ENCODE results near the gene NTNG1.

DNA sequence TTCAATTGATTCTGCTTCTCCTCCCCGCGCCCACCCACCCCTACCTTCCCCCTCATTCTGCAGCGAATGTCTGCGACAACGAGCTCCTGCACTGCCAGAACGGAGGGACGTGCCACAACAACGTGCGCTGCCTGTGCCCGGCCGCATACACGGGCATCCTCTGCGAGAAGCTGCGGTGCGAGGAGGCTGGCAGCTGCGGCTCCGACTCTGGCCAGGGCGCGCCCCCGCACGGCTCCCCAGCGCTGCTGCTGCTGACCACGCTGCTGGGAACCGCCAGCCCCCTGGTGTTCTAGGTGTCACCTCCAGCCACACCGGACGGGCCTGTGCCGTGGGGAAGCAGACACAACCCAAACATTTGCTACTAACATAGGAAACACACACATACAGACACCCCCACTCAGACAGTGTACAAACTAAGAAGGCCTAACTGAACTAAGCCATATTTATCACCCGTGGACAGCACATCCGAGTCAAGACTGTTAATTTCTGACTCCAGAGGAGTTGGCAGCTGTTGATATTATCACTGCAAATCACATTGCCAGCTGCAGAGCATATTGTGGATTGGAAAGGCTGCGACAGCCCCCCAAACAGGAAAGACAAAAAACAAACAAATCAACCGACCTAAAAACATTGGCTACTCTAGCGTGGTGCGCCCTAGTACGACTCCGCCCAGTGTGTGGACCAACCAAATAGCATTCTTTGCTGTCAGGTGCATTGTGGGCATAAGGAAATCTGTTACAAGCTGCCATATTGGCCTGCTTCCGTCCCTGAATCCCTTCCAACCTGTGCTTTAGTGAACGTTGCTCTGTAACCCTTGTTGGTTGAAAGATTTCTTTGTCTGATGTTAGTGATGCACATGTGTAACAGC lies 339.9 kb downstream of the NTNG1 start:
- TF ChIP-seq POLR2A (IDR thresholded peaks at IDR 0.05; ENCODE audit: low read depth, low read length) (no peak), BHLHE40 (IDR thresholded peaks at IDR 0.05; ENCODE audit: borderline replicate concordance in 1 of 2, low read depth in 2 of 2, low read length in 1 of 2) (no peak)
- TF ChIP-seq, protein P1, sequence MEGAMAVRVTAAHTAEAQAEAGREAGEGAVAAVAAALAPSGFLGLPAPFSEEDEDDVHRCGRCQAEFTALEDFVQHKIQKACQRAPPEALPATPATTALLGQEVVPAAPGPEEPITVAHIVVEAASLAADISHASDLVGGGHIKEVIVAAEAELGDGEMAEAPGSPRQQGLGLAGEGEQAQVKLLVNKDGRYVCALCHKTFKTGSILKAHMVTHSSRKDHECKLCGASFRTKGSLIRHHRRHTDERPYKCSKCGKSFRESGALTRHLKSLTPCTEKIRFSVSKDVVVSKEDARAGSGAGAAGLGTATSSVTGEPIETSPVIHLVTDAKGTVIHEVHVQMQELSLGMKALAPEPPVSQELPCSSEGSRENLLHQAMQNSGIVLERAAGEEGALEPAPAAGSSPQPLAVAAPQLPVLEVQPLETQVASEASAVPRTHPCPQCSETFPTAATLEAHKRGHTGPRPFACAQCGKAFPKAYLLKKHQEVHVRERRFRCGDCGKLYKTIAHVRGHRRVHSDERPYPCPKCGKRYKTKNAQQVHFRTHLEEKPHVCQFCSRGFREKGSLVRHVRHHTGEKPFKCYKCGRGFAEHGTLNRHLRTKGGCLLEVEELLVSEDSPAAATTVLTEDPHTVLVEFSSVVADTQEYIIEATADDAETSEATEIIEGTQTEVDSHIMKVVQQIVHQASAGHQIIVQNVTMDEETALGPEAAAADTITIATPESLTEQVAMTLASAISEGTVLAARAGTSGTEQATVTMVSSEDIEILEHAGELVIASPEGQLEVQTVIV (IDR thresholded peaks at IDR 0.05; ENCODE audit: borderline replicate concordance, partially characterized antibody), result no peak
- TF ChIP-seq, protein P2, sequence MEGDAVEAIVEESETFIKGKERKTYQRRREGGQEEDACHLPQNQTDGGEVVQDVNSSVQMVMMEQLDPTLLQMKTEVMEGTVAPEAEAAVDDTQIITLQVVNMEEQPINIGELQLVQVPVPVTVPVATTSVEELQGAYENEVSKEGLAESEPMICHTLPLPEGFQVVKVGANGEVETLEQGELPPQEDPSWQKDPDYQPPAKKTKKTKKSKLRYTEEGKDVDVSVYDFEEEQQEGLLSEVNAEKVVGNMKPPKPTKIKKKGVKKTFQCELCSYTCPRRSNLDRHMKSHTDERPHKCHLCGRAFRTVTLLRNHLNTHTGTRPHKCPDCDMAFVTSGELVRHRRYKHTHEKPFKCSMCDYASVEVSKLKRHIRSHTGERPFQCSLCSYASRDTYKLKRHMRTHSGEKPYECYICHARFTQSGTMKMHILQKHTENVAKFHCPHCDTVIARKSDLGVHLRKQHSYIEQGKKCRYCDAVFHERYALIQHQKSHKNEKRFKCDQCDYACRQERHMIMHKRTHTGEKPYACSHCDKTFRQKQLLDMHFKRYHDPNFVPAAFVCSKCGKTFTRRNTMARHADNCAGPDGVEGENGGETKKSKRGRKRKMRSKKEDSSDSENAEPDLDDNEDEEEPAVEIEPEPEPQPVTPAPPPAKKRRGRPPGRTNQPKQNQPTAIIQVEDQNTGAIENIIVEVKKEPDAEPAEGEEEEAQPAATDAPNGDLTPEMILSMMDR (IDR thresholded peaks at IDR 0.05 in 2 of 3, conservative IDR thresholded peaks at IDR 0.05 in 1 of 3; ENCODE audit: control insufficient read depth in 2 of 3, extremely low read depth in 1 of 3, insufficient read depth in 1 of 3, low read depth in 3 of 3, low read length in 3 of 3), result peak in 2 of 3 experiments; percentile 3 to 8; a peak in 1 of 6 replicates
